HT-29 (cell line): ENCODE results near the gene HPSE2. TPM values are rescaled to one million over a fixed set of nuclear protein-coding genes. Genes with fewer than 3 reads are reported as not detected.

Experiments
- DNase-seq: peaks from one replicate; pipeline ENCODE4 v3.0.0-alpha.2; 2015; ENCODE audit warnings: low spot score
- total RNA-seq: library from RNA; depleted of rRNA; stranded (reverse); fragments of >200 nt; shearing (Covaris generic); gene quantifications from 2 replicates; pipeline ENCODE4 v1.2.3, GENCODE V29; 2014

HPSE2 gene
- total RNA-seq, 1 experiment from 2014 or later = 0.08 TPM

DNA sequence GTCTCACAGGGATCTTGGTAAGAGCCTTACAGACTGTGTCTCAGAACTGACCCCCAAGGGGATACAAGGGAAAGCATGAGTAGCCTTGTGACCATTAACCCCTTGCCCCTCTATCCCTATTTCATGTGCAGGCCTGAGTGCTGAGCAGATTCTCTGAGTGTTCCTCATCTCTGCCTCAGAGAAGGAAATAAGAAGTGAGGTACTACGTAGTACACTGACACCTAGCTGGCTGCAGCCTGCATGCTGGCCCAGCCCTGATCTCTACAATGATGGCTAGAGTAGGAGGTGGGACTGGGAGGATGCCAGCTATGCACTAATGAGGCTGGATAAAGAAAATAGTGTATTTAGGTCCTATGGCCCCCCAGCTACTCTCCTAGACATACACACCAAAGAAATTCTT lies 614.0 kb downstream of the HPSE2 start:
- no peak for DNase-seq

DNA sequence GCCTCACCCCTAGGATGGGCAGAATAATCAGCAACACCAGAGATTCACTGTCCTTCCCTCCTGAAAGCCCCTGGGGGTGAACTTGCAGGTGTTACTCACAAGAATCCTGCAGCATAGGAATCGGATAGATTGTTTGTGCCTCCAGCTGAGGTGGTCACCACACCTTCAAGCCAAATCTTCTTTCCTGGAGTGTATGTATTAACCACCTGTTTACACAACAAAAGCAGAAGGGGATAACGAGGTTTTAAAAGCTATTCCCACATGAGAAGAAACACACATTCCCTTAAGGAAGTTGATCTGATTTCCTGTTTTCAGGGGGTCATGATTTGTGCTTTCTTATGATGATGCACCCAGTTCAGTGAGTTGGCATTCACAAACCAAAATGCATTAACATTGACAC lies 615.1 kb downstream of the HPSE2 start:
- DNase-seq = no peak

DNA sequence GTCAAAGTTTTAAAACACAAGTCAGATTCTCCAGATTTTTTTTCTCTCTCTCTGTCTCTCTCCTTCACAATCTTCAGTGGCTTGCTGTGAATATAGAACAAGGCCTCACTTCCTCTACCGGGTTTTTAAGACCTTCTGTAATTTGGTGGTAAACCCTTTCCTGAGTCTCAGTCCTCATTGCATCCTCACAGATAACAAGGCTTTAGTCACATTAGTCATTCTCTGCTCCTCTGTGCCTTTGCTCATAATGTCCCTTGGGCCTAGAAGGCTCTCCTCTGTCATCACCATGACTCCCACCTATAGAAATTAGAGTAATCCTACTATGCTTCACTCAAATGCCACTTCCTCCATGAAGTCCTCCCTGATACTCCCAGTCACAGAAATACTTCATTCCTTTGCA lies 616.2 kb downstream of the HPSE2 start:
- DNase-seq = no peak

DNA sequence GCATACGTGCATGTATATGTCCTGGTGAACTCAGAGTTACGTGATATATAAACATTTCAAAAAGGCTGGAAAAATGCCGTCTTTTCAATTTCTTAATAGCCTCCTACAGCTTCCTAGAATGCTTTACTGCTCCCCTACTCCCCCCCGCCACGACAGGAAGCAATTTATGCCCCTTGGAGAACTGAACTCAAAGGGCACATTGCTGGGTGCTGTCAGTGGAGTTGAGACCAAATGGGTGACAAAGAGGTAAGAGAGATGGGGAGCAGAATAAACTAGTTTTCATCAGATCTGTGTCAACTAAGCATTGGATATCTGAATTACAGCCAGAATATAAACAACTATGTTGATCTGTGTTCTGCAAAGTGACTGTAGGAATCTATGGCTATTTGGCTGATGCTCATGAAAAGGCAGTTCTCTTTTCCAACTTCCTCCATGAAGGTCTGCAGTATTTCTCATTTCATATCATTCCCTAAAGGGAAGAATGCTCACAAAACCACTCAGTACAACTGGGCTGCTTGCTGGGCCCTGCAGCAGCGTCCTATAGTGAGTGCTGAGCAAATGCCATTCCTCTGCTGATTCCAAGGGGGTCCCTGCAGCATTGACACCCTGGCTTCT lies 617.6 kb downstream of the HPSE2 start:
- DNase-seq = no peak

- DNase-seq = no peak
Measured at GRCh38 chr10:98613446-98613845, 622.2 kb downstream of the HPSE2 start.

GRCh38 chr10:98611436-98611835 lies 624.2 kb downstream of the HPSE2 start:
- no peak for DNase-seq

DNA sequence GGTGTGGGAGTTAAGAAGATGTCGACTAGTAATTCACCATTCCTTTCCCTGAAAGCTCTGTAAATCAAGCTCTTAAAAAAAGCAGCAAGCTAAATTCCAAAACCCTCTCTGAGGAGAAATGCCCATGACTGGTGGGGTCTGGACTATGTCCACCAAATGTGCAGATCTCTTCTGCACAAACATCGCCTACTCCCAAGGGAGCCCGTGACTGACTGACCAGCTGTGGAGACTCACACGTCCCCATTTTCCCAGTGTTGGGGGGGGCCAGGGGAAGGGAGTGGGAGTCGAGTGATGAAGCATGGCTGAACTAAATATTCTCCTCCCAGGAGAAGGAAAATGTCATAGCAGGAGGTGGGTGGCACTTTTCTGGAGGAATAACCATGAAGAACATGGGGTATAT lies 624.8 kb downstream of the HPSE2 start:
- DNase-seq = no peak

DNA sequence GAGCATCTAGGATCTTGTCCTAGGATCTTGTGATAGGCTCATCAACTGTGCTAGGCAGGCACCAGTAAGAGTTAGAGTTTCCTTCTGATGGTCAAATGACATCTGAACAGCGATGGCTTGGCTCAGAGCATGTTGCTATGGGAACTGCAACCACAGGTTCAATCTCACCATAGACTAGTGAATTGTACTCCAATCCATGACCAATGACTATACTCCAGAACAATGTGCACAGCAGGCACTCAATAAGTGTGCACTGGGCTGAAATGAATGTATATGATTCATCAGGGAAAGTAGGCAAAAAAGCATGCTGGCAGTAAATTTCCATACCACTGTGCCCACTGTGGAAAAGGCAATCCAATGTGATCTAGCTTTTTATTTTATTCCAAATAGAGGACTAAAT lies 625.4 kb downstream of the HPSE2 start:
- no peak for DNase-seq

DNA sequence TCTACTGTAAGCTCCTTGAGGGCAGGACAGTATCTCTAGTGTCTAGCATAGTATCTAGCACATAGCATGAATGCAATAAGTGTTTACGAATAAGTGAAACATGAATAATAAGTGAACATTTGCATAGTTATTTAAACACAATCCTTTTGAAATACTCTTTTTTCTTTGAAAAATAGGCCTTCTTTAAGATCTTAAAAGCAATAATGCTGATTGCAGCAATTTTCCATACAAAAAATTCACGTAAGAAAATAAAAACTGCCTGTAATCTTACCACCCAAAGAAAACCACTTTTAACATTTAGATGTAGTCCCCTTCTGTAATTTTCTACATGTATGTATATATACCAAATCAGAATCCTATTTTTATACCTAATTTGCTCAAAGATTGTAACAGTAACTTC lies 626.4 kb downstream of the HPSE2 start:
- DNase-seq = no peak

- no peak for DNase-seq
Measured at GRCh38 chr10:98608411-98608810, 627.2 kb downstream of the HPSE2 start.

DNA sequence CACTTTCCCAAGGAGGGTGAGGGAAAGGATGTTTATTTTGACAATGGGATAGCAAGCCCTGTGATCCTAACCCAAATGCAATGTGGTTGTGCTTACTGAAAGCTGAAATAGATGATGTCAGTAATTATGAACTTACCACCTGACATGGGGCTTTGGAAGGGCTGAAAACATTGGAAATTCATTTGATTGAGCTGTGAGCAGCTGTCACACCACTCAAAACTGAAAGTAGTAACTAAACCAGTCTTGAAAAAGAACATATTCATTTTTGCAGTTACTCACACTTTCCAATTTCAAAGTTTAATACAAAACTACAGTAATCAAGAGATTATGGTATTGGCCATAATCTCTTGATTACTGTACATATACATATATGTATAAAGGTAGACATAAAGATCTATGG lies 633.4 kb downstream of the HPSE2 start:
- DNase-seq = no peak

GRCh38 chr10:98599032-98599610 lies 636.5 kb downstream of the HPSE2 start:
- DNase-seq = no peak

DNA sequence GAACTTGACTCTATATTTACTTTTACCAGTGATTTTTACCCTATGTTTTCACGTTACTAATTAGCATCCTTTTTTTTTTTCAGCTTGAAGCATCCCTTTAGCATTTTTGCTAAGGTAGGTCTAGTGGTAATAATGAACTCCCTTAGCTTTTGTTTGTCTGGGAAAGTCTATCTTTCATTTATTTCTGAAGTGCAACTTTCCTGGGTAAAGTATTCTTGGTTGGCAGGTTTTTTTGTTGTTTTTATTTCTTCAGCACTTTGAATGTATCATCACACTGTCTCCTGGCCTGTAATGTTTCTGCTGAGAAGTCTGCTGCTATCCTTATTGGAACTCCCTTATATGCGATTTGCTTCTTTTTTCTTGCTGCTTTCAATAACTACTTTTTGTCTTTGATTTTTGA lies 639.2 kb downstream of the HPSE2 start:
- DNase-seq = no peak

GRCh38 chr10:98589691-98590090 lies 646.0 kb downstream of the HPSE2 start:
- no peak for DNase-seq

DNA sequence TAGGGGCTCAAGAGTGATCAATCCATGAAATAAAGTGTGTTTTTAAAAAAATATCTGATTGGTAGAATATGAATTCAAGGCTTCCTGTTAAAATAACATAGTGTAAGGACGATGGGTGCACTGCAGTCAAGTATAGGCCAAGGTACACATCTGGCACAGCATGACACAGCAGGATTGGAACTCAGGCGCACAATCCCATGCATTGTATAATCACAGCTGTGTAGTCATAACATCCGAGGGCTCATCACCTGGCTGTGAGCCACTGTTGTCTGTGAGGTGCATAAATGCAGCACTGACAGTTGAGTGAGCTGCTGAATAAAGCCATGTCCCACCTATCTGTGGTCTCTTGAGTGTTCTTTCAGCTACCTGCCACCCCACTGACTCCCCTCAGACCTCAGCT lies 646.6 kb downstream of the HPSE2 start:
- no peak for DNase-seq

DNA sequence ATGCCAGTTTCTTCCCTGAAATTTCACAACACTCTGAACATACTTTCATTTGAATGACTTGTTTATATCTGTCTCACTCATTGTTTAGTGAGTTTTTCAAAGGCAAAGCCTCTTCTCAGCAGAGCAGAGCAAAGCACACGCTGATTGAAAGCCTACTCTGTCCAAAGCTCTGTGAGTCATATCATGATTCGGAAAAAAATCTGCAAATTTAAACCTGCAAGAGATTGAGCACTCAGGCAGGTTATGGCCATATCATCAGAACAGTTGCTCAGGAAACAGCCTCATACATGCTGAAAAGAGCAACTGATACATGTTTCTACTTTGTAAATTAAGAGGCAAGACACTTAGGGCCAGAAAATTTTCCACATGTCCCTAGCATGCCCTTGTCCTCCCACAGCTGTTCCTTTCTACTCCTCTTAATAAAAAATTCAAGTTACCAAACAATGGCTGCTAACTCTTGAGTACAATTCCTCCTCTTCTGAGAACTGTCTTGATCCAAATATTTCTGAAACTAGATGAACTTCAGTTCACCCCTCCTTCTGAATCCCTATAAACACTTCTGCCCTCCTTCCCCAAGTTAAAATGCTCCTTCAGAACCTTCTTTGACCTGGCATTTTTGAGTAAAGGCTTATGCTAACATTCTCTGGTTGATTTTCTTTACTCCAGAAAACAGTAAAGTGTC lies 648.4 kb downstream of the HPSE2 start:
- DNase-seq = no peak

DNA sequence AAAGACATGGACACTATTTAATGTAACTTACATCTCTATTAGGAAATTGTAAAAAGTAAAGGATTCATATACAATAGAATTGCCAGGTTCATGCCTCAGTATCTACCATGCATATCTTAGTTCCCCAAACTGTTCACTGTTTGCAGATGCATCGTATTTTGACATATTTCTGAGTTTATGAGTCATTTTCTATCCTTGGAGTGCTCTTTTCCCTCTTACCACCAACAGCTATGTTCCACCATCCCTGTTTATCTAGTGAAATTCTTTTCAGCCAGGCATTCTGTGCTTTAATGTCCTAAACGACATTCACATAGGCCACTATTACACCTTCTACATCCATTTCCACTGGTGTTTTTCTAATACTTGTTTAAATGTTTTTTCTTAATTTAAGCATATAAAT lies 649.6 kb downstream of the HPSE2 start:
- no peak for DNase-seq

GRCh38 chr10:98582363-98582762 lies 653.3 kb downstream of the HPSE2 start:
- no peak for DNase-seq

- peak; percentile 2 for DNase-seq
Measured at GRCh38 chr10:98577578-98577977, 658.1 kb downstream of the HPSE2 start.

GRCh38 chr10:98577168-98577567 lies 658.5 kb downstream of the HPSE2 start:
- DNase-seq = no peak

DNA sequence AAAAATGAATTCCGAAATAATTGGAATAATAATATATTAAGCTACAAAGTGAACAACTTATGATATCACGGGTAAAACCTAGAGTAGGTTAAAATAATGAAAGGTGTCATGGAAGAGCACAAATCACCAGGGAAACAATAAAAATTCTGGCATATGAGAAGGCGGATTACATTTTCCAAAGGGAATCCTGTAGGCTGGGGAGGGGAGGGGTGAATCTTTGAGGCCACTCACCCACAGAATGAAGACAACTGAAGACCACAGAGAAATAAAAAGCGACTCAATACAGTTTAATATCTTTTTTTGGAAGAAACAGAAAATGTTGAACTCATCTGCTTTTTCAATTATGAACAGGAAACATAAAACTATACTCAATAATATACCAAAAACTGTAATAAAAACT lies 659.6 kb downstream of the HPSE2 start:
- no peak for DNase-seq

GRCh38 chr10:98572594-98572993 lies 663.1 kb downstream of the HPSE2 start:
- DNase-seq = no peak

GRCh38 chr10:98570834-98571233 lies 664.8 kb downstream of the HPSE2 start:
- no peak for DNase-seq
